K562 (cell line): ENCODE results near the gene TBC1D25. TPM values are rescaled to one million over a fixed set of nuclear protein-coding genes. Genes with fewer than 3 reads are reported as not detected.

ENCODE experiments used
- BACH1 ChIP-seq: fragments of 200-800 bp; sonication (Bioruptor generic); IDR thresholded peaks from 2 replicates; pipeline ENCODE4 v1.6.1; 2016; ENCODE audit warnings: missing genetic modification characterization, missing compliant biosample characterization
- BCOR ChIP-seq: fragments of 450-650 bp; IDR thresholded peaks from 2 replicates; pipeline ENCODE4 v1.6.1; 2016
- CEBPG ChIP-seq, 3 experiments: fragments of 200-800 bp in 1 of 3; sonication (Bioruptor generic) in 1 of 3; sonication (generic) in 1 of 3; formaldehyde crosslinking in 1 of 3; IDR thresholded peaks in 2 of 3; conservative IDR thresholded peaks in 1 of 3; 2 replicates each; pipeline versions ENCODE4 v1.6.1 to v1.8.0; 2016 to 2022; ENCODE audit warnings: missing compliant biosample characterization in 2 of 3, missing genetic modification characterization in 2 of 3, mild to moderate bottlenecking in 1 of 3, missing genetic modification reagents in 1 of 3
- ESRRA ChIP-seq: fragments of 450-650 bp; IDR thresholded peaks from 2 replicates; pipeline ENCODE4 v1.6.1; 2014; ENCODE audit warnings: low read depth, mild to moderate bottlenecking, moderate library complexity, borderline replicate concordance
- FOXM1 ChIP-seq, 2 experiments: fragments of 450-650 bp in 1 of 2; sonication (generic) in 1 of 2; formaldehyde crosslinking in 1 of 2; IDR thresholded peaks; 2 replicates each; pipeline versions ENCODE4 v1.6.1 to v1.9.0; 2017 to 2022; ENCODE audit warnings: low read depth in 2 of 2, mild to moderate bottlenecking in 2 of 2, missing genetic modification reagents in 1 of 2, moderate library complexity in 1 of 2
- FOXP1 ChIP-seq: sonication (generic); formaldehyde crosslinking; IDR thresholded peaks from 2 replicates; pipeline ENCODE4 v1.8.0; 2022; ENCODE audit warnings: mild to moderate bottlenecking, missing genetic modification reagents
- HDAC1 ChIP-seq, 2 experiments: fragments of 450-650 bp; IDR thresholded peaks; 2 replicates each; pipeline ENCODE4 v1.6.1; 2016 to 2017; ENCODE audit warnings: inconsistent platforms in 1 of 2, mild to moderate bottlenecking in 1 of 2, moderate library complexity in 1 of 2
- HDAC6 ChIP-seq: IDR thresholded peaks from 2 replicates; pipeline ENCODE4 v1.6.1; 2012; ENCODE audit warnings: low read depth, mild to moderate bottlenecking, control low read depth, inconsistent platforms, low read length, moderate library complexity
- KDM1A ChIP-seq, 2 experiments: fragments of 450-650 bp; IDR thresholded peaks; 2 replicates each; pipeline ENCODE4 v1.6.1; 2016; ENCODE audit warnings: mild to moderate bottlenecking in 2 of 2
- MEF2A ChIP-seq: IDR thresholded peaks from 2 replicates; pipeline ENCODE4 v1.6.1; 2011; ENCODE audit warnings: low read depth, mild to moderate bottlenecking, low read length, moderate library complexity; ENCODE audit not compliant: control insufficient read depth
- NCOA2 ChIP-seq, 2 experiments: fragments of 450-650 bp; IDR thresholded peaks; 2 replicates each; pipeline ENCODE4 v1.6.1; 2018; ENCODE audit warnings: mild to moderate bottlenecking in 2 of 2, moderate library complexity in 1 of 2; ENCODE audit not compliant: partially characterized antibody in 2 of 2
- NELFE ChIP-seq: IDR thresholded peaks from 2 replicates; pipeline ENCODE4 v1.6.1; 2011; ENCODE audit warnings: mild to moderate bottlenecking; ENCODE audit not compliant: insufficient read depth, insufficient read length
- NFIC ChIP-seq: fragments of 450-650 bp; IDR thresholded peaks from 2 replicates; pipeline ENCODE4 v1.6.1; 2017; ENCODE audit warnings: mild to moderate bottlenecking, inconsistent platforms
- NR2C1 ChIP-seq, 2 experiments: fragments of 450-650 bp; IDR thresholded peaks; 2 replicates each; pipeline ENCODE4 v1.6.1; 2017; ENCODE audit warnings: mild to moderate bottlenecking in 2 of 2, antibody characterized with exemption in 1 of 2, inconsistent platforms in 1 of 2, missing compliant biosample characterization in 1 of 2, missing genetic modification characterization in 1 of 2
- RFX7 ChIP-seq: fragments of 250-450 bp; sonication (Bioruptor Pico); IDR thresholded peaks from 2 replicates; pipeline ENCODE4 v1.5.1; 2021; ENCODE audit warnings: mild to moderate bottlenecking
- SMARCE1 ChIP-seq: fragments of 450-650 bp; IDR thresholded peaks from 2 replicates; pipeline ENCODE4 v1.7.1; 2016; ENCODE audit warnings: mild to moderate bottlenecking
- SREBF1 ChIP-seq: fragments of 150-350 bp; IDR thresholded peaks from 2 replicates; pipeline ENCODE4 v1.6.1; 2014; ENCODE audit warnings: antibody characterized with exemption, low read depth, low read length, borderline replicate concordance
- SRF ChIP-seq, 2 experiments: fragments of 250-450, 450-650 bp in 1 of 2; sonication (Bioruptor Pico) in 1 of 2; sonication (generic) in 1 of 2; formaldehyde crosslinking; IDR thresholded peaks; 2 replicates each; pipeline versions ENCODE4 v1.5.0 to v1.5.1; 2020 to 2022; ENCODE audit warnings: mild to moderate bottlenecking in 1 of 2, missing genetic modification reagents in 1 of 2
- STAT5A ChIP-seq: IDR thresholded peaks from 2 replicates; pipeline ENCODE4 v1.6.1; 2012; ENCODE audit warnings: low read length, inconsistent platforms, borderline replicate concordance
- TARDBP ChIP-seq: fragments of 450-650 bp; IDR thresholded peaks from 2 replicates; pipeline ENCODE4 v1.6.1; 2016
- ZNF57 ChIP-seq: fragments of 450-650 bp; formaldehyde crosslinking; IDR thresholded peaks from 2 replicates; pipeline ENCODE4 v1.4.0; 2020; ENCODE audit warnings: mild to moderate bottlenecking, moderate library complexity
- polyA plus RNA-seq, 8 experiments: library from polyadenylated mRNA; depleted of rRNA in 4 of 8; stranded (reverse) in 5 of 8; unstranded in 3 of 8; fragments of >200 nt; fragmentation: Nextera tagmentation in 2 of 8; fragmentation: Illumina TruSeq in 1 of 8; extraction: Ambion mirVana in 2 of 8; extraction: Trizol in 1 of 8; gene quantifications; 2 replicates each; pipeline versions ENCODE4 v1.2.1 to v1.2.3, GENCODE V29; 2011 to 2014; ENCODE audit warnings: inconsistent platforms in 1 of 8, missing spikeins in 1 of 8
- total RNA-seq, 7 experiments: library from RNA; depleted of rRNA in 6 of 7; stranded (reverse); fragments of >200 nt in 6 of 7; fragmentation: Illumina TruSeq in 2 of 7; extraction: Trizol in 2 of 7; gene quantifications; 2 replicates each; pipeline versions ENCODE4 v1.2.1 to v1.2.3, GENCODE V29; 2011 to 2021; ENCODE audit warnings: low replicate concordance in 1 of 7
- TF ChIP-seq, protein P1 (sequence below): fragments of 250-450 bp; sonication (Bioruptor Pico); IDR thresholded peaks from 2 replicates; pipeline ENCODE4 v1.8.0; 2021; ENCODE audit warnings: borderline replicate concordance, mild to moderate bottlenecking, moderate library complexity; ENCODE audit not compliant: poor library complexity, severe bottlenecking
- TF ChIP-seq, protein P2 (sequence below): fragments of 450-650 bp; IDR thresholded peaks from 2 replicates; pipeline ENCODE4 v1.7.0; 2016; ENCODE audit warnings: borderline replicate concordance
- TF ChIP-seq, protein P3 (sequence below): sonication (generic); formaldehyde crosslinking; IDR thresholded peaks from 2 replicates; pipeline ENCODE4 v1.8.1; 2023; ENCODE audit warnings: mild to moderate bottlenecking, missing genetic modification reagents

The TBC1D25 gene
- total and polyA plus RNA-seq, 9 of the 15 experiments (the other 6 are each of a cell fraction or from before 2014, with no cell fraction given) = 0.62 to 10.6 (median 3.9) TPM

DNA sequence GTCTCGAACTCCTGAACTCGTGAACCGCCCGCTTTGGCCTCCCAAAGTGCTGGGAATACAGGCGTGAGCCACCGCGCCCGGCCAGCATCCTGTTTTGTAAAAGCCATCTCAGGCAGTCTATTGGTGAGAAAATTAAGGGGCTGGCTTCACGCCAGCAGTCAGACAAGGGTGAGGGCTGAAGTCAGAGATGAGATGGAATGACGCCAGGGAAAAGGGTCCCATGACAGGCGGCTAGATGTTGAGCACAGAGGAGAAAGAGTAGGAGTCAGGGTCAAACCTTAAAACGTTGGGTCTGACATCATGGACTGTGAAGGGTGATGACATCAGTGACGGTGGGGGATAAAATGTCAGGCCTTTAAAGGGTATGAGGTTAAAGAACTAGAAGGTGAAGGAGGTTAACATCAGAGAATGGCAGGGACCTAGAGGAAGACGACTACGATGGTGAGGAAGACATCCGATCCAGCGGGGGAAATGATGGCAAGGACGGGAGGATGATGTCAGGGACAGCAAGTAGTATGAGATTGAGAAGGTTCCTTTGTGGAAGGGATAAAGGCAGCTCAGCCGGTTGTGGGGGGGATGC is 34.3 kb downstream of the TBC1D25 start (continued):
- TF ChIP-seq, protein P1, sequence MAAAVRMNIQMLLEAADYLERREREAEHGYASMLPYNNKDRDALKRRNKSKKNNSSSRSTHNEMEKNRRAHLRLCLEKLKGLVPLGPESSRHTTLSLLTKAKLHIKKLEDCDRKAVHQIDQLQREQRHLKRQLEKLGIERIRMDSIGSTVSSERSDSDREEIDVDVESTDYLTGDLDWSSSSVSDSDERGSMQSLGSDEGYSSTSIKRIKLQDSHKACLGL = no peak
- TF ChIP-seq KDM1A (IDR thresholded peaks at IDR 0.05) = 0 out of 4 replicates have a peak, but pooled peaks of 1 of the 2 experiments have one; percentile 26
- TF ChIP-seq NFIC = peak; percentile 96
- 0 out of 2 replicates have a peak, but pooled peaks have one; percentile 37 for TF ChIP-seq SMARCE1
- TF ChIP-seq BACH1 = peak; percentile 16; the same call in 1 of the 2 replicates
- TF ChIP-seq BCOR = peak; percentile 13; the same call in 1 of the 2 replicates
- TF ChIP-seq FOXM1 (IDR thresholded peaks at IDR 0.05; ENCODE audit: low read depth) = 0 out of 2 replicates have a peak, but pooled peaks have one; percentile 6
- no peak for TF ChIP-seq FOXM1 (CRISPR knock-in tag; IDR thresholded peaks at IDR 0.05; ENCODE audit: low read depth)
- no peak for TF ChIP-seq MEF2A
- no peak for TF ChIP-seq HDAC6
- TF ChIP-seq SRF (CRISPR knock-in tag; IDR thresholded peaks at IDR 0.05) = peak in 1 of 2 experiments; percentile 71; a peak in 1 of 4 replicates
- TF ChIP-seq, protein P2, sequence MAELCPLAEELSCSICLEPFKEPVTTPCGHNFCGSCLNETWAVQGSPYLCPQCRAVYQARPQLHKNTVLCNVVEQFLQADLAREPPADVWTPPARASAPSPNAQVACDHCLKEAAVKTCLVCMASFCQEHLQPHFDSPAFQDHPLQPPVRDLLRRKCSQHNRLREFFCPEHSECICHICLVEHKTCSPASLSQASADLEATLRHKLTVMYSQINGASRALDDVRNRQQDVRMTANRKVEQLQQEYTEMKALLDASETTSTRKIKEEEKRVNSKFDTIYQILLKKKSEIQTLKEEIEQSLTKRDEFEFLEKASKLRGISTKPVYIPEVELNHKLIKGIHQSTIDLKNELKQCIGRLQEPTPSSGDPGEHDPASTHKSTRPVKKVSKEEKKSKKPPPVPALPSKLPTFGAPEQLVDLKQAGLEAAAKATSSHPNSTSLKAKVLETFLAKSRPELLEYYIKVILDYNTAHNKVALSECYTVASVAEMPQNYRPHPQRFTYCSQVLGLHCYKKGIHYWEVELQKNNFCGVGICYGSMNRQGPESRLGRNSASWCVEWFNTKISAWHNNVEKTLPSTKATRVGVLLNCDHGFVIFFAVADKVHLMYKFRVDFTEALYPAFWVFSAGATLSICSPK = no peak
- TF ChIP-seq HDAC1 (IDR thresholded peaks at IDR 0.05) = peak in 1 of 2 experiments; percentile 85; a peak in 2 of 4 replicates
- no peak for TF ChIP-seq STAT5A
- TF ChIP-seq ZNF57 (CRISPR knock-in tag) = no peak
- TF ChIP-seq NR2C1 (IDR thresholded peaks at IDR 0.05) = no peak; the same call in 1 of the 2 replicates
- peak; percentile 70; the same call in 1 of the 2 replicates for TF ChIP-seq NR2C1 (tag; IDR thresholded peaks at IDR 0.05)
- TF ChIP-seq NELFE = no peak
- peak; percentile 80 for TF ChIP-seq ESRRA
- TF ChIP-seq SREBF1 = no peak
- peak; percentile 71 for TF ChIP-seq CEBPG (CRISPR knock-in tag; IDR thresholded peaks at IDR 0.05)
- TF ChIP-seq CEBPG (tag; conservative IDR thresholded peaks at IDR 0.05 in 1 of 2, IDR thresholded peaks at IDR 0.05 in 1 of 2) = peak in 1 of 2 experiments; percentile 77; a peak in 2 of 4 replicates
- TF ChIP-seq TARDBP = peak; percentile 92; the same call in 1 of the 2 replicates
- TF ChIP-seq, protein P3, sequence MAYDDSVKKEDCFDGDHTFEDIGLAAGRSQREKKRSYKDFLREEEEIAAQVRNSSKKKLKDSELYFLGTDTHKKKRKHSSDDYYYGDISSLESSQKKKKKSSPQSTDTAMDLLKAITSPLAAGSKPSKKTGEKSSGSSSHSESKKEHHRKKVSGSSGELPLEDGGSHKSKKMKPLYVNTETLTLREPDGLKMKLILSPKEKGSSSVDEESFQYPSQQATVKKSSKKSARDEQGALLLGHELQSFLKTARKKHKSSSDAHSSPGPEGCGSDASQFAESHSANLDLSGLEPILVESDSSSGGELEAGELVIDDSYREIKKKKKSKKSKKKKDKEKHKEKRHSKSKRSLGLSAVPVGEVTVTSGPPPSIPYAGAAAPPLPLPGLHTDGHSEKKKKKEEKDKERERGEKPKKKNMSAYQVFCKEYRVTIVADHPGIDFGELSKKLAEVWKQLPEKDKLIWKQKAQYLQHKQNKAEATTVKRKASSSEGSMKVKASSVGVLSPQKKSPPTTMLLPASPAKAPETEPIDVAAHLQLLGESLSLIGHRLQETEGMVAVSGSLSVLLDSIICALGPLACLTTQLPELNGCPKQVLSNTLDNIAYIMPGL (CRISPR knock-in tag) = no peak
- no peak for TF ChIP-seq FOXP1 (CRISPR knock-in tag)
- TF ChIP-seq NCOA2 (IDR thresholded peaks at IDR 0.05; ENCODE audit: partially characterized antibody in 2 of 2) = no peak
- no peak for TF ChIP-seq RFX7 (CRISPR knock-in tag)
